AG20443 (cell line): ENCODE data around the gene IL6R.
A peak's percentile ranks its signal among the peaks of the same experiment; 100 is the strongest.

ENCODE experiments used
- DNase-seq: peaks from one replicate; pipeline ENCODE4 v3.0.0; 2012; ENCODE audit warnings: low spot score, mixed read lengths

The IL6R gene

DNA sequence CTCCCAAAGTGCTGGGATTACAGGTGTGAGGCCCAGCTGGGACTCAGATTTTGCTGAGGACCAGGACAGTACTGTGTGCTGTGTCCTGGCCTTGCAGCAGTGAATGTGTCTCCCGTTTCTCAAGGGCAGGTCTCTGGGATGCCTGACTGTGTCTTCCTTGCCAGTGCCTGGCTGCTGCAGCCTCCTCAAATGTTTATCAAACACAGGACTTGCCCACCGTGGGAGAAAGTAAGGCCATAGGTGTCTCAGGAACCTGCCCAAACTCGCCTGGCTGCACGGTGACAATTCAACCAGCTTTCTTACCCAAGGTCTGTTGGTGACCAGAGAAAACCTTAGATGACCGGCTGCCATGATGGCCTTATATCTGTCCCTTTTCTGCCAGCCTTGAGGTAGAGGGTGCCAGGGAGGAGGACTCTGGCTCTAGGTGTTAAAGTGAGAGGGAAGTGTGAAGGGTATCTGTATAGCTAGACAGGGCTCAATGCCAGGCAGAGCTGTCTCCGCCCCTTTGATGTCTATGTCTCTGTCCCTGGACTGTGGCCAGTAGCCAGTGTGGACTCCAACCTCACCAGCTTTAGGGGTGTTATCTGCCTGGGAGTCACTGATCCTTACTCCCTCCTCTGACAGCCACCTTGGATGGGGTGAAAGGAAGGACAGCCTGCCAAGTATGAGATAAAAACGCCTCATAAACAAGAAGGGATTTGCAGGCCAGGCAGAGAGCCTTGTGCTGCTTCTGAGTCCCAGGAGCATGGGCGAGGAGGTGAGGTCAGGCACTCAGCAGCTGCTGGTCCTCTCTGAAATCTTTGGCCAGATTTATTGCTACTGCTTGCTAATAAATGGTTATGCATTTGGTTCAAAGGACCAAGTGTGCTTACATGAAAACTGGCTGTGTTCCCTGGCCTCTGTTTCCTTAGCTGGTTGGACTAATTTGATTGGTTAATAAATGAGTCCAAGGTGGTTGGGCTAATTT is 22.3 kb downstream of the IL6R start:
- no peak for DNase-seq

DNA sequence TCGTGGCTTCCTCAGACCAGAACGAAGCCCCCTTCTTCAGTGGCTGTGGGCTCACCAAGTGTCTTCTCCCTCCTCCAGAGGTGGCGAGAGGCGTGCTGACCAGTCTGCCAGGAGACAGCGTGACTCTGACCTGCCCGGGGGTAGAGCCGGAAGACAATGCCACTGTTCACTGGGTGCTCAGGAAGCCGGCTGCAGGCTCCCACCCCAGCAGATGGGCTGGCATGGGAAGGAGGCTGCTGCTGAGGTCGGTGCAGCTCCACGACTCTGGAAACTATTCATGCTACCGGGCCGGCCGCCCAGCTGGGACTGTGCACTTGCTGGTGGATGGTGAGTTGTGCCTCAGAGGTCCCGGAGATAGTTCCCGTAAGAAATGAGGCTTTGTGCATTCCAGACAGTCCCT is 24.0 kb downstream of the IL6R start:
- no peak for DNase-seq

DNA sequence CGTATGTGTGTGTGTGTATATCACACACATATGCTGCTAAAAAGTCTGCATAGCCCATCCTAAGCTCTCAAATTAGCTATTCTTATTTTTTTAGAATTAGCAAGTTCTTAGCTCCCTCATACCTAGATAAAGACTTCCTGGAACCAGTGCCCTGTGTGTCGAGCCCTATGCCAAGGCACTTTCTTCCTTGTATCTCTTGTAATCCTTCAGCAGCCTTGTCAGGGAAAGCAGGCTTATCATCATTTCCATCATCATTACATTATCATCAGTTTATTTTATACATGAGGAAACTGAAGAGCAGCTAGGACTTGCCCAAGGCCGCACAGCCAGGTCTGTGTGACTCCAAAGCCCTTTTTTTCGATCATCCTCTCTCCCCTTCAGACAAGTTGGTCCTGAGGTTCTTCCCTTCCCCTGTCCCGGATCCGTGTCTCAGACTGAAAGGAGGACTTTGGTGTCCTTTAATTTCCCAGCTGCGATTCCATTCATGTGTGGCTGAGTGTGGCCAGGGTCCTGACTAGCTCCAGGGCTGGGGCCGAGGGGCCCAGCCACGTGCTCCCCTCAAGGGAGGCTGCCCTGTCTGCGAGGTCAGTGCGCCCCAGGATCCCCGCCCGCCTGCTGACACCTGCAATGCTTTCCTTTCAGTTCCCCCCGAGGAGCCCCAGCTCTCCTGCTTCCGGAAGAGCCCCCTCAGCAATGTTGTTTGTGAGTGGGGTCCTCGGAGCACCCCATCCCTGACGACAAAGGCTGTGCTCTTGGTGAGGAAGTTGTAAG is 24.9 kb downstream of the IL6R start:
- no peak for DNase-seq

DNA sequence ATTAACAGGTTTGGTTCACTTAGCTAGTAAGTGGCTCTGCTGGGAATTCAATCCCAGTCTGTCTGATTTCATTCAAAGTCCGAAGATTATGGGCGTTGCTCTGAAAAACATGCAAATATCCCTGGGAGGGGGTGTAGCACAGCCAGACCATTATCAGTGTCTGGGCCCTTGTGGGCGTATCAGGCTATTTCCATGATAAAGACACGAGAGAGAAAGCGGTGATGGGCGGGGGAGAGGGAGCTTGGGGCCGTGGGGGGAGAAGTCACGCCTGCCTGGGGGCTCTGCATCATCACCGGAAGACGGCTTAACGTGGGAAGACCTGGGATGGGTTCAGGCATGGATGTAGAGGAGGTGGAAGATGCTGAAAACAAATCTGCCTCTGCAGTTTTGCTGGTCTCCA is 25.8 kb downstream of the IL6R start:
- no peak for DNase-seq

DNA sequence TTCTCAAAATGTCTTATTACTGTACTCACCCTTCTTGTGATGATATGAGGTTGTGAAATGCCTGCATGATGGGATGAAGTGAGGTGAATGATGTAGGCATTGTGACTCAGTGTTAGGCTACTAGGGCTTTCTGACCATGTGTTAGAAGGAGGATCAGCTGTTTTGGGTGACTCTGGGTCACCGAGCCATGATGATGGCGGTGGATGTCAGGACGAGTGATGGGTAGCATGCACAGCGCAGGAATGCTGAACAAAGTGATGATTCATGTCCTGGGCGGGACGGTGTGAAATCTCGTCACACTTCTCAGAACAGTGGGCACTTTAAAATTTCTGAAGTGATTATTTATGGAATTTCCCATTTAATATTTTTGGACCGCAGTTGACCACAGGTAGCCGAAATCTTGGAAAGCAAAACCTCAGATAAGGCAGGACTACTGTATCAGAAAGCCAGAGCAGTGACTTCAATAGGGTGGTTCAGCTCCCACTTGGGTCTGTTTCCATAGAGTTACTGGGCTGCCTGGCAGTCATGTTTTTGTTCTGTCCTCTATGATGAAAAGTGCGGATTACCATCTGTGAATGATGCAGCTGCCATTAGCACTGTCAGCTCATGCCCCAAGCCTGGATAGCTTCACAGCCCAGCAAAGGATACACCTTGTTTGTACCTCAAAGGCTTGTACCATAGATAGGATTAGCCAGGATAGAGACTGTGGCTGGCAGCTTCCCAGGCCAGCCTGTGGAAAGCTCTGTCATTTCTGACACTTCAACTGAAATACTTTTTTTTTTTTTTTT is 26.6 kb downstream of the IL6R start:
- peak; percentile 87 for DNase-seq

DNA sequence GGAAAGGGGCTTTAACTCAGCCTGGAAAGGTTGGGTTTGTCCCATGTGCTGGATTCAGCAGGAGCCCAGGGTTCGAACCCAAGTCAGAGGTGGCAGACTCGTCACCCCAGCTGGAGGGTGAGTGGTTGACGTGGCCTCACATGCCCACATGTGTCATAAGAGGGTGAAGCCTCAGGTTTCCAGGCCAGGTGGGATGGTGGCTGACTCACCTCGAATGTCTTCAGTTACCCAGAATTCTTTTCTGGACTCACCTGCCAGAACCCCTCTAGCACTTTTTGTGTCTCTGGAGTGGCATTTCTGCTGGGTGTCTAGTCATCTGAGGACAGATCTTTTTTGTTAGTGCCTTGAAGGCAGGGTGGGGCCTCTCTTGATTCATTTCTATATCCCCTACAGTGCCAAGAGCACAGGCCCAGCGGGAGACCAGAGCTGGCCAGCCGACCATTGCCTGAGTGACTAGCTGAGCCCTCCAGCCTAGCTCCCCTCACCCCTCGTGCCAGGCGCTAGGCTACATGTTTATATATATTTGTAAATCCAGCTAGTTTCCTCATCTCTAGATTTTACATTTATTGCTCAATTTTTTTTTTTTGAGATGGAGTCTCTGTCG is 28.1 kb downstream of the IL6R start:
- DNase-seq: no peak

DNA sequence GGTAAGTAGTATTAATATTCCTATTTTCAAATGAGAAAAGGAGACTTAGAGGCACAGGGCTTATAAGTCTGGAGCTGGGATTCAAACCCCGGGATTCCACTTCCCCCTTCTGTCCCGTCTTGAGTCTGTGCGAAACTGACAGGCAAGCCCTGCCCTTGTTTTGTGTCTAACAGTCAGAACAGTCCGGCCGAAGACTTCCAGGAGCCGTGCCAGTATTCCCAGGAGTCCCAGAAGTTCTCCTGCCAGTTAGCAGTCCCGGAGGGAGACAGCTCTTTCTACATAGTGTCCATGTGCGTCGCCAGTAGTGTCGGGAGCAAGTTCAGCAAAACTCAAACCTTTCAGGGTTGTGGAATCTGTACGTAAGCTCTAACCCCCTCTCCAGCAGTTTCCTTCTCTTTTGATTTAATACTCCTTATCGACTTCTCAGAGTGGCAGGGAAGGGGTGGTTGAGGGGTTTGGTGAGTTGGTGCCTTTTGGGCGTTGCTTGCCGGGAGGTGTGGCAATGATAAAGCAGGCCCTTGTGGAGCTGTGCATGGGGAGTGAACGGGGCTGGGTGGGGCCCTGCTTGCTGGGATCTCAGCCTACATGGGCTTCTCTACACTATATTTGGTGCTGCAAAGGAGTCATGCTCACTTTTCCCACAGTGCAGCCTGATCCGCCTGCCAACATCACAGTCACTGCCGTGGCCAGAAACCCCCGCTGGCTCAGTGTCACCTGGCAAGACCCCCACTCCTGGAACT is 29.4 kb downstream of the IL6R start:
- no peak for DNase-seq

DNA sequence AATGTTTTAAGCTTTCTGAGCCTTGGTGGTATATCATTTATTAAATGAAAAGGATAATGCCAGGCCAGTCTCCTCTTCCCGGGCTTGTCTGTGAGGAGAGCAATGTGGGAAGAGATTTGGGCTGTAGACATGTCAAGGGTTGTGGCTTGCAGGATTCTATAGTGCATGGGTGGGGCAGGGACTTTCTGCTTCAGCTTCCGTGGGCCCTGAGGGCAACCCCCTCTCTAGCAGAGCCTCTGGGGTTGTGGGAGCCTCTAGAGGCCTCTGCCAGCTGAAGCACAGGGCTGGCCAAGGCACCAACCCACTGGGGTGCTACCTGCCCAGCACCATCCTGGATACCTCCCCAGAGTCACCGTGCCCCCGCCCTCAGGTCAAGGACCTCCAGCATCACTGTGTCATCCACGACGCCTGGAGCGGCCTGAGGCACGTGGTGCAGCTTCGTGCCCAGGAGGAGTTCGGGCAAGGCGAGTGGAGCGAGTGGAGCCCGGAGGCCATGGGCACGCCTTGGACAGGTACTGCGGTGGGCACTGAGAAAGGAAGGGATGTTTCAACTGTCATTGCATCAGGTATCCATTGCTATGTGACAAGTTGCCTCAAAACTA is 30.6 kb downstream of the IL6R start:
- DNase-seq: no peak

DNA sequence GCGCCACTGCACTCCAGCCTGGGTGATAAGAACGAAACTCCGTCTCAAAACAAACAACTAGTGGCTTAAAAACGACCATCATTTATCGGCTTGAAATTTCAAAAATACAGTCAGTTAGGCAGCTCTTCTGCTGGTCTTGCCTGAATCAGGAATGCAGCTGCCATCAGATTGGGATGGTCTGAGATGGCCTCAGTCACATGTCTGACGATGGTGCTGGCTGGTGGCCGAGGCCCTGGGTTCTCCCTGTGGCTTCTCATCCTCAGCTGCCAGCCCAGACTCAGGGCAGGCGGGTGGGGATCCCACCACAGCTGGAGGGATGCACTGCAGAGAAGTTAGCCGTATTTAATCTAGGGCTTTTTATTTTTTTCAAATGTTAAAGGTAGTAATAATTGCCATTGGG is 31.3 kb downstream of the IL6R start:
- DNase-seq: no peak

DNA sequence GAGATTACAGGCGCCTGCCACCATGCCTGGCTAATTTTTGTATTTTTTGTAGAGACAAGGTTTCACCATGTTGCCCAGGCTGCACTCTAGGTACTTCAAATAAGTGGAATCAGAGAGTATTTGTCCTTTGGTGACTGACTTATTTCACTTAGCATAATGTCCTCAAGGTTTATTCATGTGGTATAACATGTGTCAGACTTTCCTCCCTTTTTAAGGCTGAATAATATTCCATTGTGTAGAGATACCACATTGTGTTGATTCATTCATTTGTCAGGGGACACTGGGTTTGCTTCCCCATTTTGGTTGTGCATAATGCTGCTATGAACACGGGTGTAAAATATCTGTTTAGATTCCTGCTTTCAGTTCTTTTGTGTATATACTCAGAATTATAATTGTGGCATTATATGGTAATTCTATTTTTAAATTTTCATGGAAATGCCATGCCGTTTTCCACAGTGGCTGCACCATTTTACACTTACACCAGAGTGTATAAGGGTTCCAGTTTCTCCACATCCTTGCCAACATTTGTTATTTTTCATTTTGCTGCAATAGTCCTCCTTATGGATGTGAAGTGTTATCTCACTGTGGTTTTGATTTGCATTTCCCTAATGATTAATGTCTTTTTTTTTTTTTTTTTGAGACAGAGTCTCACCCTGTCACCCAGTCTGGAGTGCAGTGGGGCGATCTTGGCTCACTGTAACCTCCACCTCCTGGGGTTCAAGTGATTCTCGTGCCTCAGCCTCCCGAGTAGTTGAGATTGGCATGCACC is 35.1 kb downstream of the IL6R start:
- DNase-seq: no peak

DNA sequence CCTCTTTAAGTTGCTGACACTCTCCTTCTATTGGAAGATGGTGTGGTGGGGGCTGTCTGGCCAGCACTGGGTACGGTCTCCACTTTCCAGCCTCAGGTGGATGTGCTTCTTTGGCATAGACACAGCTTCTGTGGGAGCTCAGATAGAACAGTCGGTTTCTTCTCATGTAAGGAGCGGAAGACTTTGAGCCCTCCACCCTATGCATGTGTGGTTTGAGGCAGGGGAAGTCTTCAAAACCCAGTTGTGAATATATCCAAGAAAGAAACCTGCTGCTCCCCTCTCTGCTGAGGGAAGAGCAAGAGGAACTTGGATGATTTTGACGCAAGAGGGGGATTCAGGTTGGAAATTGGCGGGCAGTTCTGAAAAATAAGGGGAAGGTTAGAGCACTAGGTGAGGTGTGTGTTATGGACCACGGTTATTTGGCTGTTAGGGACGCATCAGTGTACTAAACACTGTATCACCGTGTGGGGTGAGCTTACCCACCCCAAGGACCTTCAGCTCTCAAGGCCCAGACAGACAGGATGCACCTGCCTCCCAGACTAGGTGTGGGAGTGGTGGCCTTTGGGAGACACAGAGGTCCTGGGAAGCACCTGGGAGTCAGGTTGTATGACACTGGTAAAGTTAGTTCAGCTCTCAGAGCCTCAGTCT is 36.2 kb downstream of the IL6R start:
- DNase-seq: no peak

DNA sequence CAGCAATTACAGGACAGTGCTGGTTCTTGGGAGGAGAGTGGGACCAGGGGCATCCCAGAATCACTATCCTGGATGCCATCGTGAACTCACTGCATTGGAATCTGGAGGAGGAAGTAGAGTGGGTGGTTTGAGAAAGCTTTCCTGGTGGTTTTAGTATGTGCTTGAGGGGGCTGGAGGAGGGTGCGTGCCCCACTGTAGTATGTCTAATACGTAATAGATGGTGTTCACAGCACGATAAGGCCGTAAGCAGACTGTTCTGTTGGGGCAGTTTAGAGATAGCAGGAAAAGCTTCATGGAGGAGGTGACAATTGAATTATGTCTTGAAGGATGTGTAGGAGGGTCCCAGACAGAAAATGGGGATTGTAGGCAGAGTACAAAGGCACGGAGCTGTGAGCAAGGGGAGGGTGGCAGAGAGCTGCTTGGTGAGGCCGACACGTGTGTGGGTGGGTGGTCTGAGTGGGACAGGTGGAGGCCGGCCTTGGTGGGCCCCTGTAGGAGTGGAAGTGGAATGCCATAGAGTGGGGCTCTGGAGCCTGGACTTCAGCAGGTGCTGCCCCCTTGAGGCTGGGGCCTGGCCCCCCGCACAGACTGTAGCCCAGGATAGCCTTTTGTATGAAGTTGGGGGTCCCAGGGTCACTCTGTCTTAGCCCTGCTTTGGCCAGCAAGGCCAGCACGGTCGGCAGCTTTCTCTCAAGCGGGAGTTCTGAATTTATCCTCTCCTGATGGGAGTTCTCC is 37.0 kb downstream of the IL6R start:
- DNase-seq: peak; percentile 43

DNA sequence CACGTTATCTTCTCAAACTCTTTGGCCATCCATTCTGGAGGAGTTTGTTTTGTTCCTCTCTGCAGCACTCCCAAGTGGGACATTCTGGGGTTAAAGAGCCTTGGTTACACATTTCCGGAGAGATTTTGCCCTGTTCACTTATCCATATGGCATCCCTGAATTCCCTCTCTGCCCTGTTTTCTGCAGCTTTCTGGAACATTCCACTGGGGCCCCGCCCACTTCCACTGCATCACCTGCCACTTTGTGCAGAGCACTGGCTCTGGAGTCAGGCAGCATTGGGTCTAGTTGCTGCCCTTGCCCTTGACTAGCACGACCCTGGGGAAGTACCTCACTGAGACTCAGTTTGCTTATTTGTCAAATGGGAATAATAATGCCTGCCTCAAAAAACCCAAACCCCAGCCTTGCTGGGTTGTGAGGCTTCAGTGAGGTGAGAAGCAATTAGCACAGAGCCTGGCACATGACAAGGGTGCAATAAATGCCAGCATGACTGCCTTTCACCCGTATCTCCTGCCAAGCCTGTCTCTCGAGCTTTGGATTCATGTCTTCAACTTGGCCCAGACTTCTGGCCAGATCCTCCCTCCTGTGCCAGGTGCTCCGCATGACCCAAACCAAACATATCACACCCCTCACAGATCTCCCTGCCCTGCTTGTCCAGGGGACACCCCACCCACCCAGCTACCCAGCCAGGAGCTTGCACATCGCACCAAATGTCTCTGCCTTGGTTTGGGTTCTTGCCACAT is 38.3 kb downstream of the IL6R start:
- no peak for DNase-seq

DNA sequence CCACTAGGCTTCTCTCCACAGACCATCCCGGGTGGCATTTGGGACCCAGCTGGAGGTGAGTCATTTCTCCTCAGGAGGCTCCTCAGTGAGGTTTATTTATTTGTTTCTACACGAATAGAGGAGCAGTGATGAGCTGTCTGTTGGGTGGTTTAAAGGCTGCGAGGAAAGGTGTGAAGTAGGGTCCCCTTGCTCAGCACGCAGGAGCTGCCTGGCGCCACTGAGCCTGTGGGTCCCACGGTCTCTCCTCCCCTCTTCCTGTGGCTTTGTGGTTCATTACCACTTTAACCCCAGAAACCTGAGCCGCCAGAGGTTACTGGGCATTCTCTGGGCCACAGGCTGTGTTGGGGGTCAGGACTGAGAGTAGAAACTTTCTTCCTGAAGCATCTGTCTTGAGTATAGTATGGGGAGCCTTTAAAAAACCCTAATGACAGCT is 39.9 kb downstream of the IL6R start:
- DNase-seq: peak; percentile 78

DNA sequence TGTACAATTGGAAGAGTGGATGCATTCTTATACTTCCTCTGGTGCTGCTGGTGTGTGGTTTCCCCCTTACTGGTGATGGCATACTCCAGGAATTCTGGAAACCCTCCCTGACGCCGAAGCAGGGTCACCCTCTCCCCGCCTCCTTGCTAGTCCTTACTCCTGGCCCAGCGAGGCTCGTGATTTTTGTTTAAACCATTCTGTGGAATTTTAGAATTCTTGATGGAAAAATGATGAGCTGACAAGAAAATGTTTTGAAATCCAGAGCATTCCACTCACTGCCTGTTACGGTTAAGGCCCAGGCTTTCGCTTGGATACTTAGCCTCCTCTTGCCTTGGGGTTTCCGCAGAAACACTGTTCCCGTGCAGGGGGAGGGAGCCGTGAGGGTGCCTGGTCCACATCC is 41.1 kb downstream of the IL6R start:
- DNase-seq: peak; percentile 95

DNA sequence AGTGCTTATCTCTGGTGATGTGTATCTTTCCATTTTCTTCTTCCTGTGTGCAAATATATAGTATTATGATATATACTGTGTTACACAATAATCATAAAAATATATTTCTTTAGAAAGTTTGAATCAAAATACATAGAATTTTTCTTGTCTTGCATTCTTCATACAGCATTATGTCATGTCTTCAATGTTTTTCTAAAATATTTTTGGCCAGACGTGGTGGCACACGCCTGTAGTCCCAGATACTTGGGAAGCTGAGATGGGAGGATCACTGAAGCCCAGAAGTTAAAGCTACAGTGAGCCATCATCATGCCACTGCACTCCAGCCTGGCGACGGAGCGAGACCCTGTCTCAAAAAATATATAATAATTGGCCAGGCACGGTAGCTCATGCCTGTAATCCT is 41.6 kb downstream of the IL6R start:
- DNase-seq: no peak

DNA sequence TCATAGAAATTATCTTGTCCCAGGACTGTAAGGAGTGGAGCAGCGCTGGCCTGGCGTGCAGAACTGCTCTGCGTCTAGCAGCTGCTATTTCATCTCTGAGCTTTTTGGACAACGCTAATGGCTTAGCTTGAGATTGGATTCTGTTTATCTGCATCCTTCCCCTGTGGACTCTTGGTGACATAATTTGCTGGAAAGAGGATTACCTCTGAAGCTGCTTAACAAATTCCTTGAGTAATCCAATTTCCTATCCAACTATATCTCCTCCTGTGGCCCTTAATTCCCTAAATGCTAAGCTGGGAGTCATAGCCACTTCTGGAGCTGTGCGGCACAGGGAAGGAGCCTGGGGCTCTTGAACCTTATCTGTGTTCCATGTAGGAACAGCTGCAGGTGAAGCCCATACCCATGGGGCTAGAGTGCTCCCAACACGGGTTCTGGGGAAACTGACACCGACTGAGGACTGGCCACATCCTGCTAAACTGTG is 43.2 kb downstream of the IL6R start:
- no peak for DNase-seq

DNA sequence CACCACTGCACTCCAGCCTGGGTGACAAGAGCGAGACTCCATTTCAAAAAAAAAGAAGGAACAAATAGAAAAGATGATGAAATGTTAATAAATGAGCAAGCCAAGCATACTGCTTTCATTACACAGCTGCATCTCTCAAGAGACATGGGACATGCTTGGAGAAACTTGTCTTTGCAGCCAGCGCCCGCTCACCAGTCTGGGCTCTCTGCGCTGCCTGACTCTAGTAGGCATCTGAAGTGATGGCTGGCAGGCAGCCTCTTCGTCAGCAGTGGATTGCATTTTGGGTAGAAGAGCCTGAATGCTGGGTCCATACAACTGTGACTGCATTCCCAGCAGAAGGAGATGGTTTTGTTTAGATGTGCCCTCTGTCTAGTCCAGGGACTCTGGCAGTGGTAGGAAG is 48.0 kb downstream of the IL6R start:
- DNase-seq: peak; percentile 43
